HCT116 (cell line): Measurements from ENCODE around the gene ACP7. TPM values are rescaled to one million over a fixed set of nuclear protein-coding genes. Genes with fewer than 3 reads are reported as not detected.

Source experiments
- ATAC-seq: fragments of 200-7000 bp; cut with Tn5 transposase; 2 replicates; pipeline ENCODE4 v1.9.1; 2020; ENCODE audit warnings: mild to moderate bottlenecking, moderate library complexity
- BruUV-seq: library from RNA; stranded (reverse); fragments of 400-500 nt; replicated peaks from 2 replicates; lab custom pipeline; 2021; lab: Mats Ljungman, UMichigan
- CTCF ChIA-PET: fragments of 300-600 bp; sonication (Branson Sonifier 250); formaldehyde crosslinking; loops from one replicate; lab custom pipeline; 2021; ENCODE audit warnings: antibody characterized with exemption; lab: Charles Lee
- POLR2A ChIA-PET: fragments of 300-600, 350-600 bp; sonication (Branson Sonifier 250); formaldehyde crosslinking; loops from one replicate; lab custom pipeline; 2021; ENCODE audit warnings: antibody characterized with exemption; lab: Charles Lee
- RAD21 ChIA-PET, 2 experiments: fragments of 300-600 bp; sonication (Branson Sonifier 250); formaldehyde crosslinking; loops; one replicate each; lab custom pipeline; 2023; ENCODE audit warnings: low total read pairs in 2 of 2; ENCODE audit not compliant: uncharacterized antibody in 2 of 2, unreplicated experiment in 2 of 2, low non-redundant PET in 1 of 2; lab: Charles Lee
- DNase-seq: peaks from one replicate; pipeline ENCODE4 v3.0.0-alpha.2; 2010; ENCODE audit warnings: low read depth, low spot score
- H2AFZ ChIP-seq: fragments of 200-600 bp; shearing (Covaris generic), sonication (generic); 2 replicates; pipeline ENCODE4 v1.6.1; 2017; ENCODE audit warnings: low read depth, mixed run types, mixed read lengths, antibody characterized with exemption, low read length; ENCODE audit not compliant: poor library complexity, severe bottlenecking
- H3K27ac ChIP-seq: 2 replicates; pipeline ENCODE4 v1.5.1; 2012; ENCODE audit warnings: low read depth, low read length
- H3K27me3 ChIP-seq: fragments of 200-600 bp; sonication (generic); 2 replicates; pipeline ENCODE4 v1.6.1; 2016; ENCODE audit warnings: mixed run types, low read length, mixed read lengths; ENCODE audit not compliant: insufficient read depth
- H3K36me3 ChIP-seq, 2 experiments: fragments of 200-500 bp in 1 of 2; fragments of 200-600 bp in 1 of 2; sonication (Bioruptor generic) in 1 of 2; sonication (generic) in 1 of 2; 2 replicates each; pipeline versions ENCODE4 v1.5.1 to v1.6.1; 2014 to 2016; ENCODE audit warnings: low read length in 2 of 2, inconsistent platforms in 1 of 2, mixed read lengths in 1 of 2, mixed run types in 1 of 2; ENCODE audit not compliant: insufficient read depth in 2 of 2, control insufficient read depth in 1 of 2
- H3K4me1 ChIP-seq, 2 experiments: fragments of 200-600 bp in 1 of 2; sonication (generic) in 1 of 2; 2 replicates each; pipeline versions ENCODE4 v1.5.1 to v1.6.1; 2012 to 2017; ENCODE audit warnings: low read length in 2 of 2, inconsistent platforms in 1 of 2, mild to moderate bottlenecking in 1 of 2, mixed read lengths in 1 of 2, mixed run types in 1 of 2, moderate library complexity in 1 of 2; ENCODE audit not compliant: insufficient read depth in 2 of 2, control insufficient read depth in 1 of 2
- H3K4me2 ChIP-seq: fragments of 200-600 bp; sonication (generic); 2 replicates; pipeline ENCODE4 v1.6.1; 2017; ENCODE audit warnings: mixed run types, low read length, mixed read lengths
- H3K4me3 ChIP-seq, 2 experiments: fragments of 200-600 bp in 1 of 2; sonication (generic) in 1 of 2; replicated peaks in 1 of 2; 2 replicates each; pipeline ENCODE4 v1.5.1; 2011 to 2016; ENCODE audit warnings: low read length in 2 of 2, control low read depth in 1 of 2, low read depth in 1 of 2, mild to moderate bottlenecking in 1 of 2, mixed read lengths in 1 of 2, mixed run types in 1 of 2
- H3K79me2 ChIP-seq: fragments of 200-600 bp; sonication (generic); 2 replicates; pipeline ENCODE4 v1.6.1; 2017; ENCODE audit warnings: mild to moderate bottlenecking, mixed run types, low read length, moderate library complexity, mixed read lengths; ENCODE audit not compliant: insufficient read depth
- H3K9ac ChIP-seq: fragments of 200-600 bp; sonication (generic); 2 replicates; pipeline ENCODE4 v1.6.1; 2016; ENCODE audit warnings: low read length, mixed read lengths
- H3K9me2 ChIP-seq: fragments of 200-600 bp; sonication (generic), shearing (Covaris generic); 2 replicates; pipeline ENCODE4 v1.6.1; 2017; ENCODE audit warnings: mixed run types, mild to moderate bottlenecking, moderate library complexity; ENCODE audit not compliant: insufficient read depth
- H3K9me3 ChIP-seq, 2 experiments: fragments of 200-500 bp in 1 of 2; fragments of 200-600 bp in 1 of 2; sonication (Bioruptor generic) in 1 of 2; sonication (generic) in 1 of 2; 2 replicates each; pipeline ENCODE4 v1.6.1; 2014 to 2017; ENCODE audit warnings: low read length in 2 of 2, mixed read lengths in 2 of 2, inconsistent platforms in 1 of 2, low read depth in 1 of 2, mild to moderate bottlenecking in 1 of 2, mixed run types in 1 of 2, moderate library complexity in 1 of 2; ENCODE audit not compliant: control insufficient read depth in 1 of 2, insufficient read depth in 1 of 2
- H4K20me1 ChIP-seq: fragments of 200-600 bp; sonication (generic), shearing (Covaris generic); 2 replicates; pipeline ENCODE4 v1.6.1; 2017; ENCODE audit warnings: mixed run types, mild to moderate bottlenecking, moderate library complexity; ENCODE audit not compliant: insufficient read depth
- ATF3 ChIP-seq: IDR thresholded peaks from 2 replicates; pipeline ENCODE4 v1.6.1; 2012
- CTCF ChIP-seq, 3 experiments: fragments of 200-600 bp in 1 of 3; sonication (generic) in 1 of 3; IDR thresholded peaks in 2 of 3; conservative IDR thresholded peaks in 1 of 3; 2 replicates each; pipeline ENCODE4 v1.5.1; 2012 to 2017; ENCODE audit warnings: low read depth in 2 of 3, low read length in 2 of 3, antibody characterized with exemption in 1 of 3, borderline replicate concordance in 1 of 3, control low read depth in 1 of 3, mild to moderate bottlenecking in 1 of 3, mixed read lengths in 1 of 3, mixed run types in 1 of 3, moderate library complexity in 1 of 3; ENCODE audit not compliant: insufficient read depth in 1 of 3
- EZH2phosphoT487 ChIP-seq: fragments of 200-600 bp; IDR thresholded peaks from 2 replicates; pipeline ENCODE4 v1.6.1; 2018; ENCODE audit warnings: antibody characterized with exemption, borderline replicate concordance
- MAX ChIP-seq: IDR thresholded peaks from 2 replicates; pipeline ENCODE4 v1.6.1; 2012
- POLR2A ChIP-seq: IDR thresholded peaks from 2 replicates; pipeline ENCODE4 v1.7.0; 2011; ENCODE audit warnings: borderline replicate concordance; ENCODE audit not compliant: insufficient read depth, insufficient read length; ENCODE audit errors: extremely low read depth
- SIN3A ChIP-seq: IDR thresholded peaks from 2 replicates; pipeline ENCODE4 v1.6.1; 2012; ENCODE audit warnings: low read depth
- TCF7L2 ChIP-seq: IDR thresholded peaks from 2 replicates; pipeline ENCODE4 v1.7.0; 2011; ENCODE audit warnings: borderline replicate concordance, inconsistent platforms; ENCODE audit not compliant: insufficient read depth, insufficient read length; ENCODE audit errors: extremely low read depth
- intact Hi-C: fragments of 100-400 bp; cut with micrococcal nuclease; formaldehyde crosslinking; loops from 2 replicates; pipeline ENCODE4 v1.10.0; 2022
- total RNA-seq: library from RNA; stranded (reverse); gene quantifications from one replicate; pipeline ENCODE4 v1.2.1, GENCODE V29; 2021; ENCODE audit not compliant: unreplicated experiment
- TF ChIP-seq, protein P1 (sequence below): IDR thresholded peaks from 2 replicates; pipeline ENCODE4 v1.6.1; 2011; ENCODE audit warnings: mild to moderate bottlenecking, low read length, moderate library complexity; ENCODE audit not compliant: insufficient replicate concordance; ENCODE audit errors: extremely low read depth

Gene ACP7
- total RNA-seq, 1 experiment from 2014 or later = 4.7 TPM

GRCh38 chr19:39083599-39083982, 577 bp upstream of the ACP7 start:
- peak; percentile 4 for ATAC-seq

GRCh38 chr19:39084732-39085080, 538 bp downstream of the ACP7 start:
- peak overlapping the region; percentile 92 for H3K4me2 ChIP-seq
- CTCF ChIA-PET = interaction anchor here (0.9 kb wide), 1 partner anchor 11 kb away, joined by 5 read pairs; no protein-coding TSS in a partner anchor
- BruUV-seq = TSS peak; percentile 38

More at GRCh38 chr19:39083599-39083982, 577 bp upstream of the ACP7 start:
- TF ChIP-seq SIN3A = peak; percentile 17; the same call in 1 of the 2 replicates
- TF ChIP-seq MAX = no peak
- TF ChIP-seq EZH2phosphoT487 = no peak
- intact Hi-C loops = no loop called here
- H3K36me3 ChIP-seq = no peaks in the 10 kb centered on the region
- no peaks in the 10 kb centered on the region for H3K9me3 ChIP-seq
- ChIA-PET RAD21 (interaction anchor here in 1 of 2 experiments (0.5 kb wide), 1 partner anchor 16 kb away, joined by 3 read pairs; no protein-coding TSS in a partner anchor), POLR2A (interaction anchor here (1.6 kb wide), 1 partner anchor 10 kb away, joined by 3 read pairs; no protein-coding TSS in a partner anchor), CTCF (interaction anchor here (0.9 to 1.3 kb wide), 3 partner anchors 10 to 31 kb away, joined by 4 to 5 read pairs (median 5); no protein-coding TSS in a partner anchor)
- peak overlapping the region; percentile 61 to 85 for H3K4me3 ChIP-seq
- H3K9ac ChIP-seq = peak overlapping the region; percentile 76
- DNase-seq = no peak
- peaks cover 26 to 56% of the 10 kb centered on the region in 2 experiments for H3K4me1 ChIP-seq
- peaks cover 10% of the 10 kb centered on the region; the same call in 1 of the 2 replicates for H3K79me2 ChIP-seq
- H2AFZ ChIP-seq = peak overlapping the region; percentile 70
- H4K20me1 ChIP-seq = no peaks in the 10 kb centered on the region
- BruUV-seq = no TSS peak
- peak overlapping the region; percentile 92 for H3K4me2 ChIP-seq
- H3K9me2 ChIP-seq = no peaks in the 10 kb centered on the region
- H3K27ac ChIP-seq = peak overlapping the region; percentile 28
- H3K27me3 ChIP-seq = no peaks in the 10 kb centered on the region

More at GRCh38 chr19:39084732-39085080, 538 bp downstream of the ACP7 start:
- H3K9me2 ChIP-seq = no peaks in the 10 kb centered on the region
- H3K4me1 ChIP-seq = peaks cover 15 to 45% of the 10 kb centered on the region in 2 experiments
- ATAC-seq = peak; percentile 31
- no peak for TF ChIP-seq CTCF (IDR thresholded peaks at IDR 0.05 in 2 of 3, conservative IDR thresholded peaks at IDR 0.05 in 1 of 3; ENCODE audit: borderline replicate concordance in 1 of 3, insufficient read depth in 1 of 3, low read depth in 2 of 3, low read length in 2 of 3)
- TF ChIP-seq ATF3 = no peak
- TF ChIP-seq TCF7L2 = no peak
- no peak for TF ChIP-seq POLR2A
- TF ChIP-seq, protein P1, sequence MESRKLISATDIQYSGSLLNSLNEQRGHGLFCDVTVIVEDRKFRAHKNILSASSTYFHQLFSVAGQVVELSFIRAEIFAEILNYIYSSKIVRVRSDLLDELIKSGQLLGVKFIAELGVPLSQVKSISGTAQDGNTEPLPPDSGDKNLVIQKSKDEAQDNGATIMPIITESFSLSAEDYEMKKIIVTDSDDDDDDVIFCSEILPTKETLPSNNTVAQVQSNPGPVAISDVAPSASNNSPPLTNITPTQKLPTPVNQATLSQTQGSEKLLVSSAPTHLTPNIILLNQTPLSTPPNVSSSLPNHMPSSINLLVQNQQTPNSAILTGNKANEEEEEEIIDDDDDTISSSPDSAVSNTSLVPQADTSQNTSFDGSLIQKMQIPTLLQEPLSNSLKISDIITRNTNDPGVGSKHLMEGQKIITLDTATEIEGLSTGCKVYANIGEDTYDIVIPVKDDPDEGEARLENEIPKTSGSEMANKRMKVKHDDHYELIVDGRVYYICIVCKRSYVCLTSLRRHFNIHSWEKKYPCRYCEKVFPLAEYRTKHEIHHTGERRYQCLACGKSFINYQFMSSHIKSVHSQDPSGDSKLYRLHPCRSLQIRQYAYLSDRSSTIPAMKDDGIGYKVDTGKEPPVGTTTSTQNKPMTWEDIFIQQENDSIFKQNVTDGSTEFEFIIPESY = no peak
- TF ChIP-seq SIN3A = no peak
- TF ChIP-seq, all 23 proteins: peak for 0
- ChIA-PET POLR2A (interaction anchor here (1.2 kb wide), 1 partner anchor 10 kb away, joined by 7 read pairs; no protein-coding TSS in a partner anchor), RAD21 (no interaction called here)
- intact Hi-C loops = no loop called here
- Histone ChIP-seq H3K9me3 (no peaks in the 10 kb centered on the region), H3K27me3 (no peaks in the 10 kb centered on the region), H3K4me3 (peak overlapping the region; percentile 61 to 85), H4K20me1 (no peaks in the 10 kb centered on the region), H3K9ac (peak overlapping the region; percentile 76), H3K79me2 (peaks cover 10% of the 10 kb centered on the region; the same call in 1 of the 2 replicates), H2AFZ (no peak overlapping the region), H3K36me3 (no peaks in the 10 kb centered on the region), H3K27ac (peak overlapping the region; percentile 39; the same call in 1 of the 2 replicates)
- no peak for DNase-seq
